Natural killer cell treated with Interleukin-12 subunit alpha and Interleukin-12 subunit beta and Interleukin-15 and Interleukin-18, amount 100 ng/mL, for 72 hours (primary cell): Measurements from ENCODE around the gene PLAAT1. TPM values are rescaled to one million over a fixed set of nuclear protein-coding genes. Genes with fewer than 3 reads are reported as not detected.

Source experiments
- ATAC-seq, 2 donors: fragments of 150-1000 bp; cut with Tn5 transposase in 1 of 2; sonication (Bioruptor Pico), chemical (Tn5 transposase) in 1 of 2; 2 replicates each; pipeline ENCODE4 v1.10.0; 2021
- DNase-seq: peaks from one replicate; pipeline ENCODE4 v3.0.0; 2022; ENCODE audit warnings: low spot score
- H3K27ac Mint-ChIP-seq, 2 donors: 1 replicate in 1 of 2; 2 replicates in 1 of 2; pipeline ENCODE4 v1.8.0; 2022; ENCODE audit warnings: mixed read lengths in 2 of 2, mild to moderate bottlenecking in 1 of 2, moderate library complexity in 1 of 2
- H3K27me3 Mint-ChIP-seq, 2 donors: 1 replicate in 1 of 2; 2 replicates in 1 of 2; pipeline ENCODE4 v1.8.0; 2022; ENCODE audit warnings: mixed read lengths in 2 of 2
- H3K36me3 Mint-ChIP-seq: one replicate; pipeline ENCODE4 v1.8.0; 2022; ENCODE audit warnings: mixed read lengths
- H3K4me1 Mint-ChIP-seq, 2 donors: 1 replicate in 1 of 2; 2 replicates in 1 of 2; pipeline ENCODE4 v1.8.0; 2022; ENCODE audit warnings: low read depth in 2 of 2, mixed read lengths in 2 of 2, mild to moderate bottlenecking in 1 of 2
- H3K4me3 Mint-ChIP-seq: one replicate; pipeline ENCODE4 v1.8.0; 2022; ENCODE audit warnings: mixed read lengths
- H3K9me3 Mint-ChIP-seq: 2 replicates; pipeline ENCODE4 v1.8.0; 2022; ENCODE audit warnings: mixed read lengths
- total RNA-seq, 2 donors: library from RNA; stranded (reverse); gene quantifications; one replicate each; pipeline ENCODE4 v1.2.3, GENCODE V29; 2022

Gene PLAAT1
- total RNA-seq, 2 donors from 2014 or later, result not detected

DNA sequence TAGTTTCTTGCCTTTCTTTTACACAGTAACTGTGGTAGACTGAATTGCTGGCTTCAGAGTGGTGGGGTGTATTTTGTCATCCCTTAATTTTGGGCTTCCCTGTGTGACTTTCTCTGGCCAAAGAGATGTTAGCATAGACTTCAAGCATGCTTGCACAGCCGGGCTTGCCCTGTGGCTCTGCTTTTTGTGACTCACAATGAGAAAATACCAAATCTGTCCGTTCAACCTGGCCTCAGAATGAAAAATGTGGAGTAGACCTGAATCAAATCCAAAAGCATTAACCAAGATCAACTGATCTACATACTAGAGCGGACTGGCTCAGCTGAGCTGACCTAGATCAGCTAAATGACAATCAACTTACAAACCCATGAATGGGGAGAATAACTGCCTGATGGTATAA, 51.4 kb downstream of the PLAAT1 start:
- H3K9me3 Mint-ChIP-seq, result peaks cover 7% of the 10 kb centered on the region
- H3K36me3 Mint-ChIP-seq, result no peaks in the 10 kb centered on the region
- no peaks in the 10 kb centered on the region for H3K27me3 Mint-ChIP-seq
- H3K4me3 Mint-ChIP-seq, result no peak overlapping the region
- ATAC-seq (no peak), DNase-seq (no peak)
- H3K4me1 Mint-ChIP-seq, result no peaks in the 10 kb centered on the region
- no peak overlapping the region for H3K27ac Mint-ChIP-seq

DNA sequence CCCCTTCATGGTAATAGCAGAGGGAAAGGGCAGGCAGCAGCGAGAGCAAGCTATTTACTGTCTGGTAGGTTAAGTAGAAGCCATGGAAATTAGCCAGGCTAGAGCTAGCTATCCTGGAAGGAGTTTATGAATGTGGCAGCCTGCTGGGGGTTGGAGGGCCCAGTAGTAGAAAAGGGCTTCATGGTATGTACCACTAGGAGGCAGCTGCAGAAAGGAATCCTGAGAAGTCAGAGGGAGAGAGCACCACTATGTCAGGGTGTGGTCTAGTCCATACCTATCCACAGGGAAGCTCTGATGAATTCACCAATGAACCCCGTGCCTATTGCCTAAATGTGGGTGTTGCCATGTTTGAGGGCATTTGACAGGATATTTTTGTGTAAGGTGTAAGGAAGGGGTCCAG, 55.0 kb downstream of the PLAAT1 start:
- no peak overlapping the region for H3K4me3 Mint-ChIP-seq
- no peaks in the 10 kb centered on the region for H3K27me3 Mint-ChIP-seq
- H3K4me1 Mint-ChIP-seq, result no peaks in the 10 kb centered on the region
- H3K9me3 Mint-ChIP-seq, result peaks cover 3% of the 10 kb centered on the region
- no peak for DNase-seq
- no peaks in the 10 kb centered on the region for H3K36me3 Mint-ChIP-seq
- no peak overlapping the region for H3K27ac Mint-ChIP-seq
- no peak for ATAC-seq

DNA sequence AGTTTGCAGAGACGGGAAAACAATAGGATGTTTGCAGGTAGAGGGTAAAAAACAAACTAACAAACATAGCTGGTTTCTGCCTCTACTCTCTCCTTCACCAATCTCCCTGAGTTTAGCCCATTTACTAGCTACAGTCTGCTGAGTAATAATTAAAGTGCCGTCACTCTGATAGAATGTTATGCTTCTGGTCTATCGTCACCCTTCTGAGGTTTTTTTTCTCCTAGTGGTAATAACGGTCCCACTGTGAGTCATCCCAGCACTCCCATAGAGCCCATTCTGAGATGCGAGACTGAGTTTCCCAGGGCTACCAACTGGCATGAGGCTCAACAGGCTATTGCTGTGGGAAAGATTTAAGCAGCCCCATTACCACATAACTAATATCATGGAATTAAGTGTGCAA, 56.4 kb downstream of the PLAAT1 start:
- Mint-ChIP-seq H3K27me3 (no peaks in the 10 kb centered on the region), H3K36me3 (no peaks in the 10 kb centered on the region), H3K9me3 (peaks cover 4% of the 10 kb centered on the region), H3K4me1 (no peaks in the 10 kb centered on the region), H3K27ac (no peak overlapping the region), H3K4me3 (no peak overlapping the region)
- peak in 1 of 2 donors; percentile 33 for ATAC-seq
- DNase-seq, result no peak

DNA sequence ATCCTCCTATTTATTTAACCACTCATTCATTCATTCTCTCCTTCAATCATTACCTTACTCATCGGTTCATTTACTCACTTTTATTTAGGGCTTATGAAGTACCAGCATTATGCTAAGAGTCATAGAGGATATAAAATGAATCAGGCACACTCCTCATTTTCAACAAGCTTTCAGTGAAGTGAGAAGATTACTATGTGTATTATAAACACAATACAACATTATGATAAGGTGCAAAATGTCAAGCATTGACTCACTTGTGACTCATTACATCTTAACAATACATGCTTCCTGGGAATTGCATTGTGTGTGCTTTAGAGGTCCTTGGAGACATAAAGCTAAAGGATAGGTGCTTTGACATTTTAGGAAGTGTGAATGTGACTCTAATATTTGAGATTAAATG, 60.4 kb downstream of the PLAAT1 start:
- no peak for DNase-seq
- H3K4me1 Mint-ChIP-seq, result no peaks in the 10 kb centered on the region
- no peak overlapping the region for H3K27ac Mint-ChIP-seq
- peaks cover 3 to 7% of the 10 kb centered on the region in 2 donors for H3K27me3 Mint-ChIP-seq
- peaks cover 6% of the 10 kb centered on the region for H3K9me3 Mint-ChIP-seq
- no peaks in the 10 kb centered on the region for H3K36me3 Mint-ChIP-seq
- no peak overlapping the region for H3K4me3 Mint-ChIP-seq
- no peak for ATAC-seq

GRCh38 chr3:193305356-193305755, 64.3 kb downstream of the PLAAT1 start:
- ATAC-seq (no peak), DNase-seq (no peak)
- Mint-ChIP-seq H3K36me3 (no peaks in the 10 kb centered on the region), H3K4me1 (no peaks in the 10 kb centered on the region), H3K9me3 (peaks cover 6% of the 10 kb centered on the region), H3K4me3 (no peak overlapping the region), H3K27me3 (peaks cover 3 to 7% of the 10 kb centered on the region in 2 donors), H3K27ac (no peak overlapping the region)

DNA sequence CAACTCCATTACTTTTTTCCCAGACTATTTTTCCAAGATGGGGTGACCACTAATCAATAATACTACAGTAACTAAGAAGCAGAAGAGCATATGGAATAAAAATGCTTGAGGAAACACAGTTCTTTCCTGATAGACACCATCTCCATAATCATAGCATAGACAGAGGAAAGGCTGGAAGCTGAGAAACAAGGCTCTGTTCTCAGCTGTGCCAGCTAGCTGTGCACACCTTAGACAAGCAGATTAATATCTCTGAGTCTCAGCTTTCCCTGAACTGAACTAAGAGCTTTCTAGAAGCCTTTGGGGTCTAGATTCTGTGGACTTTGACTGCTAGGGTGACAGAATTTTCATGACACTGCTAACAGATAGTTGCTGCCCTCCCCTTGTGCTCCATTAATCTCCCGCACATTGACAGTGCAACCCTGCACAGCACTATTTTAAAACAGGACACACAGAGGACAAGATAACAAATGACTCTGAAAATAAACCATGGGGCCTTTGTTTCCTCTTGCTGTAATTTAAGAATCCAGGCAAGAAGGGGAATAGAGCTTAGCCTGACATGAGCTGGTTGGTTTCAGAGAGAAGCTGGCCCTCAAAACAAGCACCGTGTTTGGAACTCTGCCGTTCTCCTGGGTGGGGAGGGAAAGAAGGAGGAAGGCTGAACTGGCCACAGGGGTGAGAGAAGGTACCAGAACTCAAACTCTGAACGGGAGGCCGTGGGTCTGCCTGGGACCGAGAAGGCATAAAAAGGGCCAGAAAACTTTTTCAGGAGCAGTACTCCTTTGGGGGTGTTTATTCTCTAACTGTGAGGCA, 70.1 kb downstream of the PLAAT1 start:
- Mint-ChIP-seq H3K4me3 (no peak overlapping the region), H3K9me3 (peaks cover 3% of the 10 kb centered on the region), H3K27ac (no peak overlapping the region), H3K36me3 (no peaks in the 10 kb centered on the region), H3K27me3 (peaks cover 0 to 7% of the 10 kb centered on the region in 2 donors), H3K4me1 (no peaks in the 10 kb centered on the region)
- no peak for ATAC-seq
- DNase-seq, result no peak

DNA sequence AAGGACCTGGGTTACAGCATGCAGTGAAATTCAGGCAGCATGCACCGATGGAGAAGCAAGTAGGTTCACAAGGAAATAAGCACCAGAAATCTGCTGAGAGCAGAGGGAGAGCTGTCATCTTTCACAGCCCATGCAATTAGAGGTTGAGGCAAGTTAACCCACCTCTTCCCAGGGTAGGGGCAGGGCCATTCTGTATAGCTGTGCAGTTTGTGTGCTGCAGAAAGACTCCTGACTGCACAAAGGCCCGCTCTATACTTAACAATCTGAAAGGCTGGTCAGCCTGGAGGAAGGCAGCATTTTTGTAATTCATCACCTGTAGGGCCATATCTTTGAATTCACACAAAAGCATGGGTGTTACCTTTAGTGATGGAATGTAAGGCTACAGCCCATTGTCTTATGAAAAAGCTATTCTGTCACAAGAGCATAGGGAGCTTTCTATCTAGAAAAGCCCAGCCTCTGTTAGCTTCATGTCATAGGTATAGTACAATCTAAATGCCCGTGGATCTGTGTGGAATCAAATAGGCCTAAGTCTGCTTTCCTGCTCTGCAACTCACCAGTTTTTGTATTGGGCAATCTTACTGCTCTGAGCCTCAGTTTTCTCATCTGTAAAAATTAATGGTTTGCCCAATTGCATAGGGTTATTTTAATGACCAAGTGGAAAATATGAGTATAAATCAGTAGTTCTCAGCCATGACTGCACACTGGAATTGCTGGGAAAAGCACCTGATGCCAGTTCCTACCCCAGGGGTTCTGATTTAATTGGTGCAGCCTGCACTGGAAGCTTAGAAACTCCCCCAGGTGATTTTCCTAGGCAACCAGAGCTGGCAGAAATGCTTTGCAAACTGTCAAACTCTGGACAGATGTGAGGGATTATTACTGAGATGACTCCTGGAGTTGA, 72.3 kb downstream of the PLAAT1 start:
- no peaks in the 10 kb centered on the region for H3K36me3 Mint-ChIP-seq
- H3K27ac Mint-ChIP-seq, result no peak overlapping the region
- ATAC-seq (no peak), DNase-seq (no peak)
- H3K4me3 Mint-ChIP-seq, result no peak overlapping the region
- H3K4me1 Mint-ChIP-seq, result no peaks in the 10 kb centered on the region
- peaks cover 3% of the 10 kb centered on the region for H3K9me3 Mint-ChIP-seq
- peaks cover 0 to 7% of the 10 kb centered on the region in 2 donors for H3K27me3 Mint-ChIP-seq

DNA sequence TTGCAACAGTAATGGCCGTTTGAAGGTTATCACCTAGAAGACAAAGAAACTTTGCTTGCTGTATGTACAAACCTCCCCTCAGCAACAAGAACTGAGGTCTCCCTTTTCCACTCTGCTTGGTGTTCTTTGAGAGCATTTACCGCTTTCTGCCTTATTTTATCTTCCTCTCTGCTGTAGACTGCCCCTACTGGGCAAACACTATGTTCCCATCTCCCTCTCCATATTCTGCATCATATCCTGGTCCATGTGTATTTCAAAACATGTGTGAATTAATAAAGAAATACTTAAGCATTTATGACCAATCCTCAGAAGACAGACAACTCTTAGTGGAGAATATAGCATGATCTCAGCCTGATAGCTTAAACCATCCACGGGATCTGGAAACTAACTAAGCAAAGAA, 73.1 kb downstream of the PLAAT1 start:
- Mint-ChIP-seq H3K36me3 (no peaks in the 10 kb centered on the region), H3K4me1 (no peaks in the 10 kb centered on the region), H3K27me3 (peaks cover 0 to 7% of the 10 kb centered on the region in 2 donors), H3K9me3 (peaks cover 3% of the 10 kb centered on the region), H3K27ac (no peak overlapping the region), H3K4me3 (no peak overlapping the region)
- DNase-seq, result no peak
- ATAC-seq, result no peak

GRCh38 chr3:193317682-193318300, 76.8 kb downstream of the PLAAT1 start:
- no peaks in the 10 kb centered on the region for H3K9me3 Mint-ChIP-seq
- peaks cover 0 to 7% of the 10 kb centered on the region in 2 donors for H3K27me3 Mint-ChIP-seq
- no peak for ATAC-seq
- H3K27ac Mint-ChIP-seq, result no peak overlapping the region
- no peak for DNase-seq
- no peak overlapping the region for H3K4me3 Mint-ChIP-seq
- no peaks in the 10 kb centered on the region for H3K36me3 Mint-ChIP-seq
- no peaks in the 10 kb centered on the region for H3K4me1 Mint-ChIP-seq

Other genes starting within 250 kb of the PLAAT1 start
- gene ATP13A5, start 137.5 kb downstream of the PLAAT1 start, total RNA-seq, result not detected